ENCODE results near the gene HBQ1. TPM values are rescaled to one million over a fixed set of nuclear protein-coding genes. Genes with fewer than 3 reads are reported as not detected.
"Not testable (repeated sequence)": the region's sequence is repeated elsewhere in the genome, so short reads cannot be mapped to it uniquely, and the experiment has no call there.

The HBQ1 gene
- total and polyA plus RNA-seq, 4 donors: 50.9 TPM; not detected in 3

DNA sequence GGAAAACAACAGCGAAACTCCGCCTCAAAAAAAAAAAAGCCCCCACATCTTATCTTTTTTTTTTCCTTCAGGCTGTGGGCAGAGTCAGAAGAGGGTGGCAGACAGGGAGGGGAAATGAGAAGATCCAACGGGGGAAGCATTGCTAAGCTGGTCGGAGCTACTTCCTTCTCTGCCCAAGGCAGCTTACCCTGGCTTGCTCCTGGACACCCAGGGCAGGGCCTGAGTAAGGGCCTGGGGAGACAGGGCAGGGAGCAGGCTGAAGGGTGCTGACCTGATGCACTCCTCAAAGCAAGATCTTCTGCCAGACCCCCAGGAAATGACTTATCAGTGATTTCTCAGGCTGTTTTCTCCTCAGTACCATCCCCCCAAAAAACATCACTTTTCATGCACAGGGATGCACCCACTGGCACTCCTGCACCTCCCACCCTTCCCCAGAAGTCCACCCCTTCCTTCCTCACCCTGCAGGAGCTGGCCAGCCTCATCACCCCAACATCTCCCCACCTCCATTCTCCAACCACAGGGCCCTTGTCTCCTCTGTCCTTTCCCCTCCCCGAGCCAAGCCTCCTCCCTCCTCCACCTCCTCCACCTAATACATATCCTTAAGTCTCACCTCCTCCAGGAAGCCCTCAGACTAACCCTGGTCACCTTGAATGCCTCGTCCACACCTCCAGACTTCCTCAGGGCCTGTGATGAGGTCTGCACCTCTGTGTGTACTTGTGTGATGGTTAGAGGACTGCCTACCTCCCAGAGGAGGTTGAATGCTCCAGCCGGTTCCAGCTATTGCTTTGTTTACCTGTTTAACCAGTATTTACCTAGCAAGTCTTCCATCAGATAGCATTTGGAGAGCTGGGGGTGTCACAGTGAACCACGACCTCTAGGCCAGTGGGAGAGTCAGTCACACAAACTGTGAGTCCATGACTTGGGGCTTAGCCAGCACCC, 5.0 kb upstream of the HBQ1 start (continued):
- TF ChIP-seq, protein P1, sequence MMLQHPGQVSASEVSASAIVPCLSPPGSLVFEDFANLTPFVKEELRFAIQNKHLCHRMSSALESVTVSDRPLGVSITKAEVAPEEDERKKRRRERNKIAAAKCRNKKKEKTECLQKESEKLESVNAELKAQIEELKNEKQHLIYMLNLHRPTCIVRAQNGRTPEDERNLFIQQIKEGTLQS (IDR thresholded peaks at IDR 0.05): no peak
- TF ChIP-seq RAD21 (IDR thresholded peaks at IDR 0.05): no peak
- TF ChIP-seq, protein P2, sequence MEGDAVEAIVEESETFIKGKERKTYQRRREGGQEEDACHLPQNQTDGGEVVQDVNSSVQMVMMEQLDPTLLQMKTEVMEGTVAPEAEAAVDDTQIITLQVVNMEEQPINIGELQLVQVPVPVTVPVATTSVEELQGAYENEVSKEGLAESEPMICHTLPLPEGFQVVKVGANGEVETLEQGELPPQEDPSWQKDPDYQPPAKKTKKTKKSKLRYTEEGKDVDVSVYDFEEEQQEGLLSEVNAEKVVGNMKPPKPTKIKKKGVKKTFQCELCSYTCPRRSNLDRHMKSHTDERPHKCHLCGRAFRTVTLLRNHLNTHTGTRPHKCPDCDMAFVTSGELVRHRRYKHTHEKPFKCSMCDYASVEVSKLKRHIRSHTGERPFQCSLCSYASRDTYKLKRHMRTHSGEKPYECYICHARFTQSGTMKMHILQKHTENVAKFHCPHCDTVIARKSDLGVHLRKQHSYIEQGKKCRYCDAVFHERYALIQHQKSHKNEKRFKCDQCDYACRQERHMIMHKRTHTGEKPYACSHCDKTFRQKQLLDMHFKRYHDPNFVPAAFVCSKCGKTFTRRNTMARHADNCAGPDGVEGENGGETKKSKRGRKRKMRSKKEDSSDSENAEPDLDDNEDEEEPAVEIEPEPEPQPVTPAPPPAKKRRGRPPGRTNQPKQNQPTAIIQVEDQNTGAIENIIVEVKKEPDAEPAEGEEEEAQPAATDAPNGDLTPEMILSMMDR (IDR thresholded peaks at IDR 0.05; ENCODE audit: low read depth, low read length, missing input control): no peak

DNA sequence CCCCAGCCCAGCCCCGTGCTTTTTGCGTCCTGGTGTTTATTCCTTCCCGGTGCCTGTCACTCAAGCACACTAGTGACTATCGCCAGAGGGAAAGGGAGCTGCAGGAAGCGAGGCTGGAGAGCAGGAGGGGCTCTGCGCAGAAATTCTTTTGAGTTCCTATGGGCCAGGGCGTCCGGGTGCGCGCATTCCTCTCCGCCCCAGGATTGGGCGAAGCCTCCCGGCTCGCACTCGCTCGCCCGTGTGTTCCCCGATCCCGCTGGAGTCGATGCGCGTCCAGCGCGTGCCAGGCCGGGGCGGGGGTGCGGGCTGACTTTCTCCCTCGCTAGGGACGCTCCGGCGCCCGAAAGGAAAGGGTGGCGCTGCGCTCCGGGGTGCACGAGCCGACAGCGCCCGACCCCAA, 4.3 kb upstream of the HBQ1 start:
- peaks cover 5 to 15% (median 8%) of the 10 kb centered on the region in 4 donors for H3K27me3 ChIP-seq (ENCODE audit: control insufficient read depth in 4 of 4, insufficient read depth in 4 of 4, low read length in 3 of 4)
- H3K4me1 ChIP-seq (ENCODE audit: control insufficient read depth in 4 of 4, insufficient read depth in 4 of 4, low read length in 3 of 4): peaks cover 2 to 12% (median 7%) of the 10 kb centered on the region in 4 donors
- not testable (repeated sequence) for DNase-seq (ENCODE audit: low spot score); H3K27ac ChIP-seq (ENCODE audit: low read depth in 1 of 2, low read length in 2 of 2); H3K9ac ChIP-seq (ENCODE audit: low read depth in 1 of 2, low read length in 2 of 2); H3K9me3 ChIP-seq (ENCODE audit: control insufficient read depth in 4 of 4, low read length in 3 of 4); H3K36me3 ChIP-seq (ENCODE audit: control insufficient read depth in 4 of 4, insufficient read depth in 3 of 4, low read depth in 1 of 4, low read length in 3 of 4); H3K4me3 ChIP-seq (ENCODE audit: low read depth in 1 of 3, low read length in 3 of 3)
- 3% methylated on average over 27 of the region's 39 CpGs for WGBS

DNA sequence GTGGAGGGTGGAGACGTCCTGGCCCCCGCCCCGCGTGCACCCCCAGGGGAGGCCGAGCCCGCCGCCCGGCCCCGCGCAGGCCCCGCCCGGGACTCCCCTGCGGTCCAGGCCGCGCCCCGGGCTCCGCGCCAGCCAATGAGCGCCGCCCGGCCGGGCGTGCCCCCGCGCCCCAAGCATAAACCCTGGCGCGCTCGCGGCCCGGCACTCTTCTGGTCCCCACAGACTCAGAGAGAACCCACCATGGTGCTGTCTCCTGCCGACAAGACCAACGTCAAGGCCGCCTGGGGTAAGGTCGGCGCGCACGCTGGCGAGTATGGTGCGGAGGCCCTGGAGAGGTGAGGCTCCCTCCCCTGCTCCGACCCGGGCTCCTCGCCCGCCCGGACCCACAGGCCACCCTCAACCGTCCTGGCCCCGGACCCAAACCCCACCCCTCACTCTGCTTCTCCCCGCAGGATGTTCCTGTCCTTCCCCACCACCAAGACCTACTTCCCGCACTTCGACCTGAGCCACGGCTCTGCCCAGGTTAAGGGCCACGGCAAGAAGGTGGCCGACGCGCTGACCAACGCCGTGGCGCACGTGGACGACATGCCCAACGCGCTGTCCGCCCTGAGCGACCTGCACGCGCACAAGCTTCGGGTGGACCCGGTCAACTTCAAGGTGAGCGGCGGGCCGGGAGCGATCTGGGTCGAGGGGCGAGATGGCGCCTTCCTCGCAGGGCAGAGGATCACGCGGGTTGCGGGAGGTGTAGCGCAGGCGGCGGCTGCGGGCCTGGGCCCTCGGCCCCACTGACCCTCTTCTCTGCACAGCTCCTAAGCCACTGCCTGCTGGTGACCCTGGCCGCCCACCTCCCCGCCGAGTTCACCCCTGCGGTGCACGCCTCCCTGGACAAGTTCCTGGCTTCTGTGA, 3.5 kb upstream of the HBQ1 start, which contains the start of gene HBA1:
TSS of gene HBA1 (plus strand) at position 204 of the 906 bp plus-strand sequence. CDS start at position 241, 37 bp downstream.
- not testable (repeated sequence) for H3K36me3 ChIP-seq (ENCODE audit: control insufficient read depth in 4 of 4, insufficient read depth in 3 of 4, low read depth in 1 of 4, low read length in 3 of 4); DNase-seq (ENCODE audit: low spot score); H3K9me3 ChIP-seq (ENCODE audit: control insufficient read depth in 4 of 4, low read length in 3 of 4); H3K9ac ChIP-seq (ENCODE audit: low read depth in 1 of 2, low read length in 2 of 2); H3K27ac ChIP-seq (ENCODE audit: low read depth in 1 of 2, low read length in 2 of 2); H3K4me3 ChIP-seq (ENCODE audit: low read depth in 1 of 3, low read length in 3 of 3)
- Histone ChIP-seq H3K27me3 (ENCODE audit: control insufficient read depth in 4 of 4, insufficient read depth in 4 of 4, low read length in 3 of 4) (peaks cover 4 to 15% (median 8%) of the 10 kb centered on the region in 4 donors), H3K4me1 (ENCODE audit: control insufficient read depth in 4 of 4, insufficient read depth in 4 of 4, low read length in 3 of 4) (peaks cover 5 to 13% (median 12%) of the 10 kb centered on the region in 4 donors)
- 5% methylated on average over 38 of the region's 88 CpGs for WGBS

DNA sequence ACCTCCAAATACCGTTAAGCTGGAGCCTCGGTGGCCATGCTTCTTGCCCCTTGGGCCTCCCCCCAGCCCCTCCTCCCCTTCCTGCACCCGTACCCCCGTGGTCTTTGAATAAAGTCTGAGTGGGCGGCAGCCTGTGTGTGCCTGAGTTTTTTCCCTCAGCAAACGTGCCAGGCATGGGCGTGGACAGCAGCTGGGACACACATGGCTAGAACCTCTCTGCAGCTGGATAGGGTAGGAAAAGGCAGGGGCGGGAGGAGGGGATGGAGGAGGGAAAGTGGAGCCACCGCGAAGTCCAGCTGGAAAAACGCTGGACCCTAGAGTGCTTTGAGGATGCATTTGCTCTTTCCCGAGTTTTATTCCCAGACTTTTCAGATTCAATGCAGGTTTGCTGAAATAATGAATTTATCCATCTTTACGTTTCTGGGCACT, 2.9 kb upstream of the HBQ1 start:
- no peaks in the 10 kb centered on the region for H3K9me3 ChIP-seq (ENCODE audit: control insufficient read depth in 4 of 4, low read length in 3 of 4)
- no peak overlapping the region for H3K9ac ChIP-seq (ENCODE audit: low read depth in 1 of 2, low read length in 2 of 2)
- no peak for TF ChIP-seq HNF4G (IDR thresholded peaks at IDR 0.05)
- H3K27me3 ChIP-seq (ENCODE audit: control insufficient read depth in 4 of 4, insufficient read depth in 4 of 4, low read length in 3 of 4): peaks cover 3 to 15% (median 8%) of the 10 kb centered on the region in 4 donors
- H3K4me1 ChIP-seq (ENCODE audit: control insufficient read depth in 4 of 4, insufficient read depth in 4 of 4, low read length in 3 of 4): peaks cover 5 to 13% (median 12%) of the 10 kb centered on the region in 4 donors
- H3K27ac ChIP-seq (ENCODE audit: low read depth in 1 of 2, low read length in 2 of 2): no peak overlapping the region
- H3K4me3 ChIP-seq (ENCODE audit: low read depth in 1 of 3, low read length in 3 of 3): no peak overlapping the region
- DNase-seq (ENCODE audit: low spot score): peak; percentile 61
- no peaks in the 10 kb centered on the region for H3K36me3 ChIP-seq (ENCODE audit: control insufficient read depth in 4 of 4, insufficient read depth in 3 of 4, low read depth in 1 of 4, low read length in 3 of 4)
- WGBS: 9% methylated on average over 13 of the region's 13 CpGs

All from liver (tissue), 9 donors.